Gastrocnemius medialis (tissue), 4 donors: ENCODE data around the gene MXRA8.

ENCODE experiments used
- CTCF ChIP-seq, 5 experiments: fragments of 450-650 bp in 3 of 5; fragments of 200-600 bp in 2 of 5; sonication (generic) in 2 of 5; IDR thresholded peaks in 4 of 5; conservative IDR thresholded peaks in 1 of 5; 1 replicate in 4 of 5; 2 replicates in 1 of 5; pipeline ENCODE4 v1.5.1; 2016 to 2019; ENCODE audit warnings: antibody characterized with exemption in 5 of 5, mild to moderate bottlenecking in 3 of 5, moderate library complexity in 3 of 5
- POLR2A ChIP-seq, 2 donors: fragments of 450-650 bp; IDR thresholded peaks; one replicate each; pipeline ENCODE4 v1.6.1; 2017; ENCODE audit warnings: antibody characterized with exemption in 2 of 2, mild to moderate bottlenecking in 2 of 2, moderate library complexity in 2 of 2

- TF ChIP-seq CTCF (IDR thresholded peaks at IDR 0.05 in 4 of 5, conservative IDR thresholded peaks at IDR 0.05 in 1 of 5) = no peak
- peak; percentile 12 to 37 for TF ChIP-seq POLR2A (IDR thresholded peaks at IDR 0.05)
These were observed at the start of gene MXRA8 for GRCh38 chr1:1358433-1359271.
